ENCODE results near the gene CAPN5. TPM values are rescaled to one million over a fixed set of nuclear protein-coding genes. Genes with fewer than 3 reads are reported as not detected.

The CAPN5 gene
- total RNA-seq, 1 experiment from 2014 or later = 17.3 TPM

DNA sequence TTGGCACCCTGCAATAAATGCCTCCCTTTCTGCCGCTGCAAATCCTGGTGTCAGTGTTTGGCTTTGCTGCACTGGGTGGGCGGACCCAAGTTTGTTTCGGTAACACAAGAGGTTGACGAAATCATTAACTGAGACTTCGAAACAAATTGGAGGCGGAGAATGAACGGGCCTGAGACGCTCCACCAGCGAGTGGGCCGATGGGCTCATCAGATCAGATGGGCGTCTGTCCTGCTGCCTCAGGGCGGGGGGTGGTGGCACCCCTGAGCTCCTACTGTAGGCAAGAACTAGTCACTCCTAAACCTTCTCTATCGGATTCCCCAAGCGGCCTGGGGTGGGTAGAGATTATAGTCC, 918 bp upstream of the CAPN5 start:
- in situ Hi-C loops (cut with HindIII; ENCODE audit: low pct_unique_long_range_greater_than_20kb, low sequenced_read_pairs) (loop anchor here (10.0 kb wide), 1 partner anchor 79 kb away; no protein-coding TSS in a partner anchor), intact Hi-C loops (cut with micrococcal nuclease; ENCODE audit: unreplicated experiment) (no loop called here)
- H3K27ac ChIP-seq (ENCODE audit: low read length) = peak overlapping the region; percentile 77
- peaks cover 6% of the 10 kb centered on the region for H3K4me1 ChIP-seq (ENCODE audit: control insufficient read depth, insufficient read depth, low read length)
- DNase-seq (ENCODE audit: low read depth, low spot score) (no peak), ATAC-seq (no peak)
- H3K9me3 ChIP-seq (ENCODE audit: control insufficient read depth, insufficient read depth, low read depth, low read length) = no peaks in the 10 kb centered on the region
- peak overlapping the region; percentile 74 to 79 for H3K4me3 ChIP-seq (ENCODE audit: low read depth in 2 of 2, low read length in 2 of 2)
- H3K36me3 ChIP-seq (ENCODE audit: control insufficient read depth, insufficient read depth, low read length) = no peaks in the 10 kb centered on the region
- POLR2A ChIA-PET = no interaction called here
- TF ChIP-seq CTCF (IDR thresholded peaks at IDR 0.05) = no peak
- no peak for TF ChIP-seq SIN3A (IDR thresholded peaks at IDR 0.05; ENCODE audit: borderline replicate concordance, insufficient read depth, low read depth, low read length)
- TF ChIP-seq TCF7L2 (IDR thresholded peaks at IDR 0.05; ENCODE audit: low read depth, low read length) = no peak
- TF ChIP-seq POLR2AphosphoS5 (IDR thresholded peaks at IDR 0.05; ENCODE audit: low read depth, low read length) = no peak
- TF ChIP-seq REST (IDR thresholded peaks at IDR 0.05; ENCODE audit: insufficient read depth in 1 of 2, low read depth in 2 of 2, low read length in 1 of 2) = no peak
- BruUV-seq (replicated peaks) = no TSS peak
- H3K27me3 ChIP-seq (ENCODE audit: control insufficient read depth, insufficient read depth, low read length) = no peaks in the 10 kb centered on the region
- CTCF ChIA-PET = interaction anchor here (2.5 kb wide), 1 partner anchor 25 kb away, joined by 7 read pairs; no protein-coding TSS in a partner anchor

- BruUV-seq (replicated peaks) = TSS peak; percentile 85
- ATAC-seq = no peak
- DNase-seq (ENCODE audit: low read depth, low spot score) = no peak
- Histone ChIP-seq H3K27ac (ENCODE audit: low read length) (no peak overlapping the region), H3K36me3 (ENCODE audit: control insufficient read depth, insufficient read depth, low read length) (no peaks in the 10 kb centered on the region), H3K9me3 (ENCODE audit: control insufficient read depth, insufficient read depth, low read depth, low read length) (no peaks in the 10 kb centered on the region), H3K27me3 (ENCODE audit: control insufficient read depth, insufficient read depth, low read length) (no peaks in the 10 kb centered on the region), H3K4me3 (ENCODE audit: low read depth in 2 of 2, low read length in 2 of 2) (peak overlapping the region in 1 of 2 experiments; percentile 79; a peak in 2 of 4 replicates), H3K4me1 (ENCODE audit: control insufficient read depth, insufficient read depth, low read length) (peaks cover 9% of the 10 kb centered on the region)
- ChIA-PET POLR2A (no interaction called here), CTCF (no interaction called here)
- in situ Hi-C loops (cut with HindIII; ENCODE audit: low pct_unique_long_range_greater_than_20kb, low sequenced_read_pairs) = loop anchor here (10.0 kb wide), 1 partner anchor 77 kb away; no protein-coding TSS in a partner anchor
- intact Hi-C loops (cut with micrococcal nuclease; ENCODE audit: unreplicated experiment) = no loop called here
- TF ChIP-seq REST (IDR thresholded peaks at IDR 0.05; ENCODE audit: insufficient read depth in 1 of 2, low read depth in 2 of 2, low read length in 1 of 2) (no peak), SIN3A (IDR thresholded peaks at IDR 0.05; ENCODE audit: borderline replicate concordance, insufficient read depth, low read depth, low read length) (no peak), POLR2AphosphoS5 (IDR thresholded peaks at IDR 0.05; ENCODE audit: low read depth, low read length) (no peak), CTCF (IDR thresholded peaks at IDR 0.05) (no peak), TCF7L2 (IDR thresholded peaks at IDR 0.05; ENCODE audit: low read depth, low read length) (no peak)
Observed at GRCh38 chr11:77067861-77068443, 1.2 kb downstream of the CAPN5 start.
